GM21367 (cell line): ENCODE measurements around the gene FAM156A.
"Not testable (repeated sequence)": the region's sequence is repeated elsewhere in the genome, so short reads cannot be mapped to it uniquely, and the experiment has no call there.

Experiments used
- ATAC-seq: cut with Tn5 transposase; IDR thresholded peaks from one replicate; pipeline ENCODE4 v1.9.1; 2021; ENCODE audit not compliant: unreplicated experiment

FAM156A gene, protein sequence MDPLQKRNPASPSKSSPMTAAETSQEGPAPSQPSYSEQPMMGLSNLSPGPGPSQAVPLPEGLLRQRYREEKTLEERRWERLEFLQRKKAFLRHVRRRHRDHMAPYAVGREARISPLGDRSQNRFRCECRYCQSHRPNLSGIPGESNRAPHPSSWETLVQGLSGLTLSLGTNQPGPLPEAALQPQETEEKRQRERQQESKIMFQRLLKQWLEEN

DNA sequence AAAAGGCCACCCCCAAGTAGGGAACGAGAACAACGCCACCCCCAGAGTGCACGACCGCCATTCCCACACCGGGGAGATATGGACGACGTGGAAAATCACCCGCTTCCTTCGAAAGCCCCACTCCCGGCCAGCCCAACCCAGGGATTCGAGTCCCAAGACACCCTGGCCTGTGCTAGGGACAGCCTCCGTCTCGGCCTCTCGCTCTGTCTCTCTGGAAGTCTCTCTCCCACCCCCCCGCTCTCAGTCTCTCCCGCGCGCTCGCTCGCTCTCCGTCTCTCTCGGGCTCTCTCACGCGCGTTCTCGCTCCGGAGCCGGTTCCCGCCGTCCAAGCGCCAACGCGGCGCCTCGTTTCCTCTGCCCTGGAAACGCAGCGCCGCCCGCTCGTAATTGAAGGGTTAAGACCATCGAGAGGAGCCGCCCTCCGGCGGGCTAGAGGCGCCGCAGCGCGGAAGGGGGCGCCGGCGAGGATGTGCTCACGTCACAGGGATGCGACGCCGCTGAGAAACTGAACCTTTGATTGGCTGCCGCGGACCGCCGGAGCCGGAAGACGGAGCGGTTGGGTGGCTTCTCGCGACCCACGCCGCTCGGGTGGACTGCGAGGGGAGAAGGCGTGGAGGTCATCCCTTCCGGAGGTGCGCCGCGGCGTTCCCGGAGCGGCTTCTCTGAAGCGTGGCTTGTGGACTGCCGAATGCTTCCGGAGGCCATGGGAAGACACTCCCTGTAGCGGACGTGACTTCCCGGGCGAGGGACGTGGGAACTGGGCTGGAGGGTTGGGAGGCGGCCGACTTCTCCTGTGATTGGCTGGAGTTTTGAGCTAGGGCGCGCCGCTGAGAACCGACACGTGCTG is at the start of gene FAM156A:
Gene FAM156A (minus strand): TSS at position 406 of the 847 bp plus-strand sequence. CDS start 9,930 bp downstream, outside the sequence.
- ATAC-seq = peak; percentile 81

DNA sequence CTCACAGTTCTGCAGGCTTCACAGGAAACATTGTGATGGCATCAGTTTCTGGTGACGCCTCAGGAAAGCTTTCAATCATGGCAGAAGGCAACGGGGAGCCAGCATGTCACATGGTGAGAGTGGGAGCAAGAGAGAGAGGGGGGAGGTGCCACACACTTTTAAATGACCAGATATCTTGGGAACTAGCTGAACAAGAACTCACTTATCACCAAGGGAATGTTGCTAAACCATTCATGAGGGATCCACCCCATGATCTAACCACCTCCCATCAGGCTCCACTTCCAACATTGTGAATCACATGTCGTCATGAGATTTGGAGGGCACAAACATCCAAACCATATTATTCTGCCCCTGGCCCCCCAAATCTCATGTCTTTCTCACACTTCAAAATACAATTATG is 47.0 kb upstream of the FAM156A start:
- no peak for ATAC-seq

DNA sequence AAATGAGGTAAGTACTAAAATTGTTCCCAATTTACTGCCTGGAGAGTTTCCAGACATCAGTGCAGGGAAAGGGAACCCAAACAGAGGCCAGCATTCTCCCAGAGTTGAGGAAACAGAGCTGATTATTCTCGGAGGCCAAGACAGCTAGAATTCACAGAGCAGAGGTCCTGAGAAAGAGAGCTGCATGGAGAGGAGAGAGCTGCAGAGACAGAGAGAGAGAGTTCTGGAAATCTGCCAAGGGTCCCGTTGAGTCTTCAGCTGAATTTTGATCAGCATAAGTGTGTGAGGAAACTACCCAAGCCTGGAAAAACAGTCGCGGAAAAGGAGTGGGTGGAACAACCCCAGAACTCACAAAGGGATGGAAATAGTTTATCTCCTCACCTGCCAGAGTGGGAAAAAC is 46.5 kb upstream of the FAM156A start:
- no peak for ATAC-seq

DNA sequence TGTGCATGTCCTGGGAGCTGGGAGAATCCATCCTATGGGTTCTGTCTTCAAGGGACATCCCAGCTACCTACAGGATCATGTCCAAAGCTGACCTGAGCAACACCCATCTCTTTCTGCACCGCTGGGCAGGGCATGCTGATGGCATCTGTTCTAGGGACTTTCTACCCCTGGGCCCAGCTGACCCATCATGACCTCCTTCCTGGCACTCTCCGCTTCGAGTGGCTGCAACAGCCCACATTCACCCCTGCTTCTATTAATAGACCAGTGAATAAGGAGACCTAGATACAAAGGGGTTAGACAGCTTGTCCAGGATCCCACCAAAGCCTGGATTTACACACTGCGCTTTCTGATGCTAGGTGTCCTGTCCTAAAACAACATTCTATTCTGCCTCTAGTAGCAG is 45.7 kb upstream of the FAM156A start:
- no peak for ATAC-seq

DNA sequence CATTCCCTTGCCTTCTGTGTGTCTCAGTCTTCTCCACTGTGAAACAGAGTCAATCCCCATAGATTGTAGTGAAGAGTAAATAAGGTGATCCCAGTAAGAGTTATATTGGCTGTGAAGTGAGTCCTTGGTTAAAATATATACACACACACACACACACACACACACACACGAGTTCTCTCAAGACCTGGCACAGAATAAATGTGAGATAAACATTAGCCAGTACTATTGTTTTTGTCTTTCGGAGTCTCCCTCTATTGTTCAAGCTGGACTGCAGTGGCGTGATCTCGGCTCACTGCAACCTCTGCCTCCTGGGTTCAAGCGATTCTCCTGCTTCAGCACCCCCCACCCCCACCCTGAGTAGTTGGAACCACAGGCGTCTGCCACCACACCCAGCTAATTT is 44.8 kb upstream of the FAM156A start:
- no peak for ATAC-seq

DNA sequence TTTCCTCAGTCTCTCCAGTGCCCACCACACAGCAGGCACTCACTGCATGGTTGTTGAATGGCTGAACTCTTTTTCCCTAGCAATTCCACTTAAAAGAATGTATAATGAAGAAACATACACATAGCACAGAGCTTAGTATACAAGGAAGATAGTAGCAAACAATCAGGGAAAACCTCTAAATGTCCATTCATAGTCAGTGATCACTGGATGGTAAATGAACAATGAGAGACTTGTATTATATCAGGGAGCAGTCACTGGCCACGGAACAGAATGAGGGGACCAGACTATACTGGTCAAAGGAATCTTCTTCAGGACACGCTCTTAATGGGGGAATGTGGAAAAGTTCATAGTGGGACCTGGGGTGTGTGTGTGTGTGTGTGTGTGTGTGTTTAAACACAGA is 43.6 kb upstream of the FAM156A start:
- no peak for ATAC-seq

DNA sequence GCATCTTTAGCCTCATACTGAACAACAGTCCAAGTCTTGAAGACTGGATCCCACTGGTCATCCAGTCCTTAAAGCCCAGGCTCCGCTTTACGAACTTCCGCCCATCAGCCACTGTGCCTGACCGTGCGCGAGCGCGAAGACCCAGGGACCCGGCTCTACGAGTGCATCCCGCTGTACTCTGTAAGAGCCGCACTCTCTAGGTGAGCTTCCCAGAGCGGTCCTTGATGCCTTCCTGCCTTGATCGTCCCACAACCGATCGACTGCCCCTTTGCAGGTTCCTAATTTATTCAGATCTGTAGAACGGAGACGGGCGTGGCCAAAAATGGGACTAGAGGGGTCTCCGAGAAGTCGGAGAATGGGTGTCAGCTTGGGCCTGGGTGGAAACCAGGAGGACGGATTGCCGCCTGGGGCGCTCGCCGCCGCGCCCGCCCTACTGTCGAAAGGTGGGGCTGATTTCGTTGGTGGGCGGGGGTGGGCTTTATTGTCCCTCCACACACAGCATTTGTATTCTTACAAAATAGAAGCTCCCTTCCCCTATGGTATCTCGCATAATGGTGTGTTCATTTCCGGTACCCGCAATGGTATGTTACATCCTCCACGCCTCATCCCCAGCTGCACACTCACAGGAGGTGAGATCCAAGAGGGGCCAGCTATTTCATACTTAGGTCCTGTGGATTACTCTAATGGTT is 42.3 kb upstream of the FAM156A start:
- no peak for ATAC-seq

DNA sequence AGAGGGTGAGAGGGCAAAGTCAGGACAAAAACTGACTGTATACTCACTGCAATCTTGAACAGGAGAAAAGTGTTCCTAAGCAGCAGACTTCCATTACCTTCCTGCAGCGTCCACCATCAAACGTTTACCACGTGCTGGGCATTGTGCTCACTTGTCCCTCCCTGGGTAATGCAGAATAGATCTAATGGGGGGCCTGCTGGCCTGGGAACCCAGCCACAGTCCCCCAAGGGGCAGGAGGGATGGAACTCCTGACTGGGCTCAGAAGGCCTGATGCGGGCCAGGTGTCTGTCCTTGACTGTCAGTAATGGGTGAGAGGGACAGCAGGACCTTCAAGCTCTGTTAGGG is 37.6 kb upstream of the FAM156A start:
- no peak for ATAC-seq

DNA sequence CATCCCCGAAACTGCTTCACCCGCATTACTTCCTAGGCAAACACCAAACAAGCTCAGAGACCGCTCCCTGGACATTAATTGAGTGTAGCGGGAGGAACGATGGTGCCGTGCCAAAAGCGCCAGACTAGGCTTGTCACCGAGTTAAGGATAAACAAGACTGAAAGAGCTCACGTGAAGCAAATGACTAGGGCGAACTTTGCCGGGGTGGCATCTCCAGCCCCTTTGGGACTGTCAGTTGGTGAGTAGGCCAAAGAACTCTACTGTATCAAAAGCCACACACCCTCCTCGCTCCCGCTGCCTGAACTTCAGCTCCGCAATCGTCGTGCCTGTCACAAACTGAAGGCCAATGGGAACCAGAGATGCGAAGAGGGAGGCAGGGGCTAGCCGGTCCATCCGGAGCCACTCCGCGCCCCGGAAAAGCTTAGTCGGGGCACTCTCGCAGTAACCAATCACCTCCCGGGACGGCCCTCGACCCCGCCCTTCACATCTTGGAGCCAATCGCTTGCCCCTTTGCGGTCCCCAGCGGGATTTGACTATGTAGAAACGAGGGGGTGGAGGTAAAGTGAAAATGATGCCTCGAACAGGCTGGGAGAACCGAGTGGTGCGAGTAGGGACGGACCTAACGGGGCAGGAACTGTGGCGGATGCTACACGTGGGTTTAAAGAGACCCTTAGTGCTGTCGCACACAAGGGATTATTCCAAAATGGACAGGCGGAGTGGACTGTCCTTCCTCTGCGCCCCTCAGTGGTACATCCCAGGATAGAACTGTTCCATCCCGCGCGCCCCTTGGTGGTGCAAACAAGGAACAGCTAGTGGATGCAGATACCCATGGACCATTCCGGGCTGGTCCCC is 37.0 kb upstream of the FAM156A start:
- peak; percentile 92 for ATAC-seq

DNA sequence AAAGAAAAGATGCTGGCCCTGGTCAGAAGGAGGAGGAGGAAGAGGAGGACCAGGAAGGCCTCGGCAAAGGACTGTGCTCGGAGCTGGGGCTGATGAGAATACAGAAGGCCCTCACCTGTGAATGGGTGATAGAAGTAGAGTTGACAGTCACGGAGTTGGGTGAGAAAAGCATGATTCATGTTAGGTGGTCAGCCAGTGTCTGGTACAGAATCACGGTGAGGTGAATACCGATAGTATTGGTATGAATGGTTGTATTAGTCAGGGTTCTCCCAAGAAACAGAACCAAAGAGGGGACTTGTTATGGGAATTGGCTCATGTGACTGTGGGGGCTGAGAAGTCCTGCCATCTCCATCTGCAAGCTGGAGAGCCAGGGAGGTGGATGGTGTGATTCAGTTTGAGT is 32.5 kb upstream of the FAM156A start:
- ATAC-seq = no peak

DNA sequence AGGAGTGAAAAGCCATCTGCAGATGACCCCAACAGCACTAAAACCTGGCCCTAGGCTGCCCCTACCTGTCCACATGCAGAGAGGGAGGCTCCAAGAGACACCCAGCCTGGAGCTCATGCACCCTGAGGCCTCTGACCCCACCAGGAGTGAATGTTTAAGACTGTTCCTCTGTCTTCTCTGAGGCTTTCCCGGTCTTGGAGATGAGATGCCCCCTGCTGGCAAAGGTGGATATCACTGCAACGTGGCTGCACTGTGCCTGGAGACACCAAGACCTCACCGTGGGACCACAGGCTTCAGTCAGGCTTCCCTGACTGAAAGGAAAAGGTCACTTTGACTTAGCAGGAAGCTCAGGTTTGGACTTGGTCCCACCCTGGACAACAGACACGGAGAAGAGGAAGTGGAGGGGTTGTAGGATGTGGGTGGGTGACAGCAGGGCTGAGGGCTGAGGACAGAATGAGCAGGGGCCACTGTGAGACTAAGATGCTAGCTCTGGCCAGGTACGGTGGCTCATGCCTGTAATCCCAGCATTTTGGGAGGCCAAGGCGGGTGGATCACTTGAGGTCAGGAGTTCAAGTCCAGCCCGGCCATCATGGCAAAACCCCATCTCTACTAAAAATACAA is 31.8 kb upstream of the FAM156A start:
- ATAC-seq = peak; percentile 64

DNA sequence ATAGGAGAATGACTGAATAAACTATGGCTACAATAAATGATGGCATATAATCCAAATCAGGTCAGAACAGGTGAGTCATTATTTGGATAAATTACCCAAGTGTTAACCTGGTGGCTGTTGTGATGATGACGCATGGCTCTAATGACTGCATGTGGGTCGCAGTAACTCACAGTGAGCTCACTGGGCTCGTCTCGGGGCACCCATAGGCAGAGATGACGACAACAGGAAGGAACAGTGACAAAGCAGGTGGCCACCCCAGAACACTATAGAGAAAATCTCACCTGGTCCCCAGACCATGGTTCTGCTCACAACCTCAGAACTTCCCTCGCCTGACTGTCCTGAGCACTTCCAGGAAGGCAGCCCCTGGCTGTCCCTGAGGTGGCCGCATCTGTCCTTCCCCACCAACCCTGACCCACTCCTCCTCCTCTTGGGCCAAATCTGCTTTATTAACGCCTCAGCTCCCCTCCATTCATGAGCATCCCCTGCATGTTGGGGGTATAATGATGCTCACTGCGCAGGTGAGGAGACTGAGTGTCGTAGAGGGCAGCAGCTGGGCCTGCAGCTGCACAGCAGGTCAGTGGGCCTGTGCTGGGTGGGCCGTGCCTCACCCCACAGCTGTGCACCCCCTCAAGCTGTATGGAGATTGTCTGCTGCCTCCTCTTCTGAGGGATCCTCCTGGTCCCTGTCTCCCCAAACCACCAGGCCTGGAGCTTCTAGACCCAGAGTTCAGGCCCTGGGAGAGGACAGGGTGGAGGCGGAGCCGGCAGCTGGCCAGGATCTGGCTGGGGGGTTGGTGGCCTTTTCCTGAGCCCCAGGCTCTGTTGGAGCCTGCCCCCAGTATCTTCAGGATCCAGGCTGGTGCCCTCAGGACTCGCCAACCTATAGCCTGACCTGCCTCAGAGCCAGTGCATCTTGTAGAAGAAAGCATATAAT is 30.9 kb upstream of the FAM156A start:
- ATAC-seq = no peak

DNA sequence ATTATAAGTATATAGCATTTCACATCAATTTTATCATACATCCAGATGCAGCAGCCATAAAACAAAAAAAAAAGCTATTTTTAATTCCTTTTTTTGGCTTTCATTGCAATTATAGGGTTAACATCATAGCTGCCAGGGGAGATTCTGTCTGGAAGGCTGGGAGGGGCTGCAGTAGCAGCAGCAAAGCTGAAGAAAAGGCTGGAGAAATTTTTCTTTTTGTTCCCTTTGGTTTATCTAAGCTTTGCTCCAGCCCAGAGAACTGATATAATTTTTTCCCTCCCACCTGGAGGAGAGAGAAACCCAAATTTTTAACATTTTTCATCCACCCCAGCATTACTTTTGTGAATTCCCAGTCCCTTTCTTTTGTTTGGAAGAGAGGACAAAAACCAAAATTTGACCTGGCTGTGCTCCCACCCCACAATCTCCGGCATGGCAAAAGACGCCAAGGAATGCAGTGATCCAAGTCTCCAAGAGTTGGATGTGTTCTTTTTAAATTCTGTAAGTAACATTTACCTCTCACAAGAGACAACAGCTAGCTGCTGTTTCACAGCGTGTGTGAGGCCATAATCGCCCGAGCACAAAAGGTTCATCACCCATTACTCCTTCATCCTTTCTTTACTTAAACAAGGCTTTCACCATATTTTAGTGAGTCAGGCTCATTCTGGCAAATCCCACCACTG is 25.1 kb upstream of the FAM156A start:
- ATAC-seq = no peak

DNA sequence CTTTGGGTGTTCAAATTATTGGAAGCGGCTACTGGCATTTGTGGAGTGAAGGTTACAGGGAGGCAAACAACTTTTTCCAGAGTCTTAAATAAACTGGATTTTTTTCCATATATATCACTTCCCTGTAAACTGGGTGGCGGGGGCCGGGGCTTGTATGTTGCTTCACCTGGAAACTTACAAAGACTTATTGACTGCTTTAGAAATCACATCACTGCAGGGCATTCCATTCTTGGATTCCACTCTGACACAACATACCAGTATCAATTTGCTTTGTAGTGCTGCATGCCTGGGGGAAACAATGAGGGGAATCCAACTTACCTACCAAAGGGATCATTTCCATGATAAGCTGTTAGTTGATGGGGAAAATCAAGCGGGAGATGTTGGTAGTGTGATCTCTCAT is 21.7 kb upstream of the FAM156A start:
- no peak for ATAC-seq

DNA sequence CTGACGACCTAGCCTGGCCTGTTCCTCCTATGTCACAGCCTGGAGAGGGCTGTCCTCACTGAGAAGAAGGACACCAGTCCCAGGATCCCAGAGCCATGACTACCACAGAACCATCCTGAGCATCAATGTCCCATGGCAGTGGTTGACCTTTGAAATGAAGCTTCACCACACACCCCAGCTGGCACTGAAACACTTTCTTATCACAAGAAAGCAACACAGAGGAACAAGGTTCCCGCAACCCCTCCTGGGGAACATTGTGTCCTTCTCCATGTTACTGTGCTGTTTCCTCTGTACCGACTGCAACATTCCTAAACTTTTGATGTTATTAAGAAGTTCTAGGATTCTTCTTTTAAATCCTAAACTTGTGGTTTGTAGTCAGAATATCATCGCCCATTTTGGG is 21.2 kb upstream of the FAM156A start:
- no peak for ATAC-seq

DNA sequence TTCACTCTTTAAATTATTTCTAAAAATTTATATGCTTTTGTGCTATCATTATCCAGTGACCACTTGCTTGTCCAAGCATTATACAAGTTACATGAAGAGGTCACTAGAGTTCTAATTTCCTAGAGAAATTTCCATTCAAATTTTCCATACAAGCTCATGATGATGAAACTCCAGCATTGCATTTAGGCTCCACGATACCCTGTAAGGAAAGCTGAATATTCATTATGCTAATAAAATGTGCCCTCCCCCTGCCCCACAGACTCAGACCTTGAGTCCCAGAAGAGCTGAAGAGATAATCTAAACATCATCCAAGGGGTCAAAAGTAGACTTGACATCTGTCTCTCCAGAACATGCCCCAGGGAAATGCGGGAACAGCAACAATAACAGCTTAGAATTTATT is 19.6 kb upstream of the FAM156A start:
- no peak for ATAC-seq

DNA sequence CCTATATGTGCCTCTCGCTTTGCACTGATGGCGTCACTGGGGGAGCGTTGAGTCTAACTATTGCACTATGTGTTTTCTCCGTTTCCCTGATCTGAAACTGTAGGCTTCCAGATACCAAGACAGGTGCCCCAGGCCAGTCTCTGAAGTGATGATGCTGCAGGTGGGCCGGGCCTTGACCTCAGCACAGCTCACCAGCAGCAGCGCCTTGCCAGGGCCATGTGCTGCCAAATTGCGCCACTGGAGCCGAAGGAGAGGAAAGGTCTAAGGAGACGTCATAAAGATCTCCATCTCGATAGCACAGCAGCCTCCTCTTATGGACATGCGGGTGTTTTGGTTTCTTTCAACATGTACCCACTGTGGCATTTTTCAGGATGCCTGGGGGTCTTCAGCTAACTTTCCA is 17.3 kb upstream of the FAM156A start:
- ATAC-seq = not testable (repeated sequence)

DNA sequence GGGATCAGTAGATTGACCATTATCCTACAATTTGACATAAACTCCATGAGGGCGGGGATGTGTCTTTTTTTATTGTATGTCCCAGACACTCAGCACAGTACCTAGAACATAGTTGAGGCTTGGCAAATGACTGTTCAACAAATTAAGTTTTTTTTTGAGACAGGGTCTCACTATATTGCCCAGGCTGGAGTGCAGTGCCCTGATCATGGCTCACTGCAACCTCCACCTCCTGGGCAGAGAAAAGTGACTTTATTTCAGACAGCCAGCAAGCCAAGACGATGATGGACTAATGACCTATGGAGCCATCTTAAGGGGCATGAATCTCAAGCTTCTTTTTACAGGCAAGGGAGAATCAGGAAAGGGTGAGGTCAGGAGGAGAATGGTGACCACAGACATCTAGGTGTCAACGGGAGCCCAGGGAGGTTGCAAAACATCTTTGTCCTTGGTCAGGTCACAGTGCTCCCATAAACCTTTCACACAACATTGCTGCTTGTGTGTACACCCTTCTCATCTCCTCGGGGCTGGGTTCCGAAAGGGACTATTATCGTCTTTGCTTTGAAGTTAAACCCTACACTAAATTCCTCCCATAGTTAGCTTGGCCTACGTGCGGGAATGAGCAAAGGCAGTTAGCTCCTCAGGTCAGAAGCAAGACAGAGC is 16.1 kb upstream of the FAM156A start:
- ATAC-seq = not testable (repeated sequence)

DNA sequence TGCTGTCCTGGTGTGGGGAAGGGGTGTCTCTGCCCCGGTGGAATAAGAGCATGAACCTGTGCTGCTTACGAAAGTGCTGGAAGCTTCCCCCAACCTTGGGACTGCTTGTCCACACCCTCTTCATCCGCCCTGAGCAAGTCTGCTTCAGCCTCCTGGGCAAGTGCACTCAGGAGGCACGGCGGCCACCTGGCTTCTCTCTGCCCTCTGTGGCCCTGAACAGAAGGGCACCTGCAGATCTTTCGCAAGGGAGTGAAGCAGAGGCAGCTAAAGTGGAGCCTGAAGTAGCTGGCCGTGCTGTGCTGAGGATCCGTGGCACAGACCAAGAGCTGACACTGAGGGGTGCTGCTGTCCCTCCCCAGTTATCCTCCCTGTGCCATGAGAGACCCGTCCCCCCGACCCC is 9.6 kb upstream of the FAM156A start:
- ATAC-seq = not testable (repeated sequence)
